Upper lobe of right lung (tissue), 1 donor: ENCODE data around the gene KSR1. TPM values are rescaled to one million over a fixed set of nuclear protein-coding genes. Genes with fewer than 3 reads are reported as not detected.

Source experiments
- ATAC-seq: fragments of 200-7000 bp; cut with Tn5 transposase; one replicate; pipeline ENCODE4 v1.9.1; 2020; ENCODE audit warnings: mild to moderate bottlenecking, moderate library complexity
- DNase-seq: peaks from one replicate; pipeline ENCODE4 v3.0.0-alpha.2; 2020
- H3K27ac ChIP-seq: fragments of 200-600 bp; one replicate; pipeline ENCODE4 v1.8.0; 2022
- H3K27me3 ChIP-seq: fragments of 200-600 bp; one replicate; pipeline ENCODE4 v1.8.0; 2022; ENCODE audit warnings: mild to moderate bottlenecking
- H3K36me3 ChIP-seq: fragments of 200-600 bp; one replicate; pipeline ENCODE4 v1.8.0; 2022
- H3K4me1 ChIP-seq: fragments of 200-600 bp; one replicate; pipeline ENCODE4 v1.8.0; 2022
- H3K4me3 ChIP-seq: fragments of 200-600 bp; one replicate; pipeline ENCODE4 v1.8.0; 2022; ENCODE audit warnings: mild to moderate bottlenecking
- H3K9me3 ChIP-seq: fragments of 200-600 bp; one replicate; pipeline ENCODE4 v1.8.0; 2022
- intact Hi-C: fragments of 100-400 bp; cut with DNase I; formaldehyde crosslinking; loops from one replicate; pipeline ENCODE4 v1.11.0; 2022
- total RNA-seq: library from RNA; stranded (reverse); fragmentation: NEBNext Ultra II Directional; extraction: Animal tissue kit (Norgen Biotek cat#: 25700); gene quantifications from one replicate; pipeline ENCODE4 v1.2.1, GENCODE V29; 2021
- TF ChIP-seq, protein P1 (sequence below): fragments of 200-600 bp; IDR thresholded peaks from one replicate; pipeline ENCODE4 v1.8.0; 2022; ENCODE audit warnings: antibody characterized with exemption
- donor health status: DM: no; HTN: yes; CAD: no; lungs with severe emphysema.

KSR1 gene
- total RNA-seq, 1 donor from 2014 or later = 52.5 TPM

DNA sequence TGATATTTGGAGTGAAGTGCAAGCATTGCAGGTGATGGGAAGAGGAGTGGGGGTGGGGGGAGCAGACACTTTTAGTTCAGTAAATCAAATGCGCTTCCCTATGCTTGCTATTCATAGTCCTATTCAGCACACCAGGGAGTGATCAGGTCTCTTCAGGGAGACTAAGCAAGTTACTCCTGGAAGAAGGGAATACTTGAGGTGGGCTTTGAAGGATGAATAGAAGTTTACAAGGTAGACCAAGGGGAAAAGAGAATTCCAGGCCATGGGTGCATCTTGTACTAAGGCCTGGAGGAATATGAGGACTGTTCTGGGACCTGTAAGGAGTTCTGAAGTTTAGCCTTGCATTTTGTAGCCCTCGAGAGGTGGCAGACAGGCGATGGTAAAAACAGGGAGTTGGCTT lies 134.6 kb downstream of the KSR1 start:
- Histone ChIP-seq H3K4me3 (no peak overlapping the region), H3K27ac (no peak overlapping the region), H3K36me3 (peaks cover 37% of the 10 kb centered on the region), H3K4me1 (no peaks in the 10 kb centered on the region), H3K9me3 (no peaks in the 10 kb centered on the region), H3K27me3 (no peaks in the 10 kb centered on the region)
- TF ChIP-seq, protein P1, sequence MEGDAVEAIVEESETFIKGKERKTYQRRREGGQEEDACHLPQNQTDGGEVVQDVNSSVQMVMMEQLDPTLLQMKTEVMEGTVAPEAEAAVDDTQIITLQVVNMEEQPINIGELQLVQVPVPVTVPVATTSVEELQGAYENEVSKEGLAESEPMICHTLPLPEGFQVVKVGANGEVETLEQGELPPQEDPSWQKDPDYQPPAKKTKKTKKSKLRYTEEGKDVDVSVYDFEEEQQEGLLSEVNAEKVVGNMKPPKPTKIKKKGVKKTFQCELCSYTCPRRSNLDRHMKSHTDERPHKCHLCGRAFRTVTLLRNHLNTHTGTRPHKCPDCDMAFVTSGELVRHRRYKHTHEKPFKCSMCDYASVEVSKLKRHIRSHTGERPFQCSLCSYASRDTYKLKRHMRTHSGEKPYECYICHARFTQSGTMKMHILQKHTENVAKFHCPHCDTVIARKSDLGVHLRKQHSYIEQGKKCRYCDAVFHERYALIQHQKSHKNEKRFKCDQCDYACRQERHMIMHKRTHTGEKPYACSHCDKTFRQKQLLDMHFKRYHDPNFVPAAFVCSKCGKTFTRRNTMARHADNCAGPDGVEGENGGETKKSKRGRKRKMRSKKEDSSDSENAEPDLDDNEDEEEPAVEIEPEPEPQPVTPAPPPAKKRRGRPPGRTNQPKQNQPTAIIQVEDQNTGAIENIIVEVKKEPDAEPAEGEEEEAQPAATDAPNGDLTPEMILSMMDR = no peak
- ATAC-seq (no peak), DNase-seq (no peak)
- intact Hi-C loops = loop anchor here (10.0 kb wide), 1 partner anchor 136 kb away; the partner anchor contains the start of gene KSR1

DNA sequence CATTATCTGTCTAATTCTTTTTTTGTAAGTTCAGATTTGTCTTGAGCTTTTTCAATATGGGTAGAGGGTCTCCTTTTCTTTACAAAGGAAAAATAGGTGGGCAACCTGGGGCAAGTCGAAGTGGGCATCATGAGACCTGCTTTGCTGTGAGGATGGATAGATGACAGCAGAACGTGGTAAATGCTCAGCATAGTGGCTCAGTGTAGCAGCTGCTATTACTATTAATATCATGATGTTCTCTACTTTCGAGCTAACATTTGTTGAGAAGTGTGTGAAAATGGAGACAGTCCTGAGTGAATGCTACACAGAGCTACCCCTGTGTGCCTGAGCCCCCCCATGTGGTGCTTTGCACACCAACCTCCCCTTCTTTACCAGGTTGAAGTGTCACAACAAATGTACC lies 135.7 kb downstream of the KSR1 start:
- no peak for DNase-seq
- intact Hi-C loops = loop anchor here (10.0 kb wide), 1 partner anchor 137 kb away; the partner anchor contains the start of gene KSR1
- Histone ChIP-seq H3K4me3 (no peak overlapping the region), H3K36me3 (peaks cover 36% of the 10 kb centered on the region), H3K9me3 (no peaks in the 10 kb centered on the region), H3K4me1 (no peaks in the 10 kb centered on the region), H3K27ac (no peak overlapping the region), H3K27me3 (no peaks in the 10 kb centered on the region)
- TF ChIP-seq, protein P1 = no peak
- no peak for ATAC-seq

DNA sequence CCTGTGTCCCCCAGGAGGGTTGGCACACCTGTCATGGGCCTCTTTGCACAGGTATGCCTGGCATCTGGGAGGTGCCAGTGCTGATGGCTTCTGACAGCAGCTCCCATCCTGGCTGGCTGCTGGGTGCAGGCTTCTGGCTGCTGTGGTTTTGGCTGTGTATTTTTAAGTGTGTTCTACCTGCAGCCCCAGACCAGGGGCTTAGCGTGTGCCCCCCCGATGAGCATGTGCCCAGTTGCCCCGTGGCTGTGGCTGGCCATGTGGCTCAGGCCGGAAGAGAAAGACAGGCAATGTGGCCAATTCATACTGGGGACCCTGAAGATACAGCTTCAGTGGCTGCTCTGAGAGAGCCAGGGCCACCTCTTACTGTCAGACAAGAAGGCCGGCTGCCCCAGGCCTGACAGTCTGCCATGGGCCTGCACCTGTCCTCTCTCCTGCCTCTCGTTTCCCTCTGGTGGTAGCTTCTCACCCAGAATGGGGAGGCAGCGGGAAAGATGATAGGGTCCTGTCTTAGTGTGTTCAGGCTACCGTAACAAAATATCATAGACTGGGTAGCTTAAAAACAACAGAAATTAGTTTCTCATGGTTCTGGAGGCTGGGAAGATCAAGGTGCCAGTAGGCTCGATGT lies 137.1 kb downstream of the KSR1 start:
- Histone ChIP-seq H3K4me3 (no peak overlapping the region), H3K4me1 (no peaks in the 10 kb centered on the region), H3K9me3 (no peaks in the 10 kb centered on the region), H3K27ac (no peak overlapping the region), H3K36me3 (peaks cover 38% of the 10 kb centered on the region), H3K27me3 (no peaks in the 10 kb centered on the region)
- ATAC-seq (peak; percentile 41), DNase-seq (no peak)
- intact Hi-C loops = loop anchor here (10.0 kb wide), 1 partner anchor 139 kb away; the partner anchor contains the start of gene KSR1
- TF ChIP-seq, protein P1 = no peak

DNA sequence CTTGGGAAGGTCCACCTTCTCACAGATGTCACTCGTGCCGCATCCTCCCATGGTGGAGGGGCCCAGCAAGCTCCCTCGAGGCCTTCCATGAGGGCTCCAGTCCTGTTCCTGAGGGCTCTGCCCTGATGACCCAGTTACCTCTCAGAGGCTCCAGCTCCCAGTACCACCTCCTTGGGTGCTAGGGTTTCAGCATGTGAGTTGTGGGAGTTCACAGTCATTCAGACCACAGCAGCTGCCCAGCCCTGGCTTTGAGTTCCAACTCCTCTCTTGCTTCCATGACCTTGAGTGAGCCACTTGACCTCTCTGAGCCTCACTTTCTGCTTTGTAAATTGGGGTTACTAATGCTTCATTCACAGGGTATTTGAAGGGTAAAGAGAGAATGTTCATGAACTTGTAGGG lies 137.6 kb downstream of the KSR1 start:
- H3K27me3 ChIP-seq = no peaks in the 10 kb centered on the region
- intact Hi-C loops = loop anchor here (10.0 kb wide), 1 partner anchor 139 kb away; the partner anchor contains the start of gene KSR1
- no peaks in the 10 kb centered on the region for H3K9me3 ChIP-seq
- H3K4me3 ChIP-seq = no peak overlapping the region
- ATAC-seq = no peak
- H3K4me1 ChIP-seq = no peaks in the 10 kb centered on the region
- no peak overlapping the region for H3K27ac ChIP-seq
- no peak for DNase-seq
- peaks cover 32% of the 10 kb centered on the region for H3K36me3 ChIP-seq
- TF ChIP-seq, protein P1 = no peak

DNA sequence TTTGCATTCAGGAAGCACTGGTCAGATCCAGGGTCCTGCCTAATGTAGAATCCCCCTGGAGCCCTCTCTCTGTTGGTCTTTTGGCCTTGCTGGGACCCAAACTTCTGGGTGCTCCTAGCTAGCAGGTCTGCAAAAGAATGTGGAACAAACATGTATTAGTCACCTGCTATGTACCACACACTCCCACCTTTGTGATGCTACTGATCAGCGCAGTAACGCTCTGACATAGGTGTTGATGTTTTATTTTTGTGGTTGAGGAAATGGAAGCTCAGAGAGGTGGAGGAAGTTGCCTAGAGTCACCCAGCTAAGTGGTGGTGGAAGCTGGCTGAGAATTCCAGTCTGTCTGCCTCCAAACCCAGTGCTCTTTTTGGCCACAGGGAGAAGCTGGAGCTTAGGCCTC lies 139.0 kb downstream of the KSR1 start:
- no peak for ATAC-seq
- no peak overlapping the region for H3K4me3 ChIP-seq
- no peak overlapping the region for H3K27ac ChIP-seq
- H3K9me3 ChIP-seq = no peaks in the 10 kb centered on the region
- TF ChIP-seq, protein P1 = no peak
- H3K27me3 ChIP-seq = no peaks in the 10 kb centered on the region
- H3K4me1 ChIP-seq = no peaks in the 10 kb centered on the region
- intact Hi-C loops = loop anchor here (10.0 kb wide), 1 partner anchor 140 kb away; the partner anchor contains the start of gene KSR1
- no peak for DNase-seq
- H3K36me3 ChIP-seq = peaks cover 24% of the 10 kb centered on the region
